ENCODE data around the gene AMOTL1. TPM values are rescaled to one million over a fixed set of nuclear protein-coding genes. Genes with fewer than 3 reads are reported as not detected.

Gene AMOTL1
- total and polyA plus RNA-seq, 2 of the 8 experiments (the other 6 are each of a cell fraction or from before 2014, with no cell fraction given), result 9.0 to 27.6 TPM

- DNase-seq (ENCODE audit: low read depth in 1 of 2, low spot score in 2 of 2) (no peak), FAIRE-seq (no peak)
- no peak overlapping the region for H3K4me3 ChIP-seq (ENCODE audit: extremely low read depth in 1 of 4, insufficient read depth in 2 of 4, low read depth in 3 of 4, low read length in 4 of 4)
- no peaks in the 10 kb centered on the region for H3K79me1 ChIP-seq (ENCODE audit: low read depth, low read length)
- H4K20me1 ChIP-seq (replicated peaks in 1 of 2; ENCODE audit: control insufficient read depth in 1 of 2, insufficient read depth in 2 of 2, low read length in 2 of 2), result peaks cover 1 to 3% of the 10 kb centered on the region in 2 experiments
- no peak overlapping the region for H3K18ac ChIP-seq (ENCODE audit: extremely low read depth, low read length)
- no peak overlapping the region for H3K56ac ChIP-seq (replicated peaks; ENCODE audit: insufficient read length, low read depth, low read length)
- H3K9ac ChIP-seq (replicated peaks in 1 of 4; ENCODE audit: extremely low read depth in 1 of 4, low read depth in 3 of 4, low read length in 3 of 4), result no peak overlapping the region
- H3K27me3 ChIP-seq (replicated peaks in 1 of 4; ENCODE audit: control insufficient read depth in 3 of 4, extremely low read depth in 1 of 4, insufficient read depth in 3 of 4, low read length in 3 of 4), result peaks cover 2 to 10% (median 7%) of the 10 kb centered on the region in 4 experiments; a peak in 6 of 7 replicates
- CTCF ChIA-PET (ENCODE audit: partially characterized antibody), result interaction anchor here (0.6 to 9.3 kb wide), 3 partner anchors 16 to 137 kb away, joined by 3 to 95 read pairs (median 4); no protein-coding TSS in a partner anchor
- no peak overlapping the region for H3K23ac ChIP-seq (ENCODE audit: insufficient read length)
- POLR2A ChIA-PET (ENCODE audit: partially characterized antibody), result interaction anchor here (0.9 to 1.3 kb wide), 3 partner anchors 9 to 105 kb away, joined by 3 to 4 read pairs (median 3); no protein-coding TSS in a partner anchor
- H3K14ac ChIP-seq (ENCODE audit: insufficient read length), result no peak overlapping the region
- H4K5ac ChIP-seq (ENCODE audit: insufficient read length, low read depth, low read length), result no peak overlapping the region
- no peak overlapping the region for H3K4ac ChIP-seq (replicated peaks; ENCODE audit: insufficient read length, low read depth, low read length)
- no peak overlapping the region for H2AFZ ChIP-seq (ENCODE audit: low read length)
- no peak overlapping the region for H2BK15ac ChIP-seq (ENCODE audit: low read length)
- no peaks in the 10 kb centered on the region for H3K9me3 ChIP-seq (ENCODE audit: insufficient read depth in 2 of 2, low read depth in 1 of 2, low read length in 1 of 2)
- no peak overlapping the region for H3K27ac ChIP-seq (ENCODE audit: low read depth, low read length)
- H4K91ac ChIP-seq (replicated peaks; ENCODE audit: insufficient read length, low read length), result no peak overlapping the region
- no peak overlapping the region for H2BK5ac ChIP-seq (ENCODE audit: low read depth, low read length)
- H3K23me2 ChIP-seq (ENCODE audit: low read depth, low read length), result no peaks in the 10 kb centered on the region
- no peaks in the 10 kb centered on the region for H3K79me2 ChIP-seq (ENCODE audit: control insufficient read depth in 1 of 2, insufficient read depth in 2 of 2, low read length in 2 of 2)
- no peak overlapping the region for H2AK5ac ChIP-seq (ENCODE audit: low read depth, low read length)
- H2BK12ac ChIP-seq (ENCODE audit: low read depth, low read length), result no peak overlapping the region
- H4K8ac ChIP-seq (ENCODE audit: extremely low read depth, insufficient read depth, low read length), result no peak overlapping the region
- H3K4me2 ChIP-seq (ENCODE audit: insufficient read depth in 1 of 2, low read depth in 2 of 2, low read length in 2 of 2), result no peak overlapping the region
- H3K36me3 ChIP-seq (ENCODE audit: control insufficient read depth in 2 of 4, insufficient read depth in 4 of 4, low read length in 3 of 4), result no peaks in the 10 kb centered on the region
- H2BK20ac ChIP-seq (ENCODE audit: low read length), result no peak overlapping the region
- peaks cover 0 to 12% (median 5%) of the 10 kb centered on the region in 4 experiments; a peak in 6 of 7 replicates for H3K4me1 ChIP-seq (replicated peaks in 1 of 4; ENCODE audit: control insufficient read depth in 3 of 4, insufficient read depth in 4 of 4, low read length in 3 of 4)
- no peak overlapping the region for H2BK120ac ChIP-seq (replicated peaks; ENCODE audit: low read depth, low read length)
- TF ChIP-seq EGR1 (IDR thresholded peaks at IDR 0.05; ENCODE audit: borderline replicate concordance, low read depth, low read length), result no peak
- no peak for TF ChIP-seq POLR2A (IDR thresholded peaks at IDR 0.05; ENCODE audit: control extremely low read depth in 1 of 2, low read depth in 2 of 2, low read length in 2 of 2)
- no peak for TF ChIP-seq BACH1 (IDR thresholded peaks at IDR 0.05; ENCODE audit: low read length)
- TF ChIP-seq E2F6 (IDR thresholded peaks at IDR 0.05), result no peak
- no peak for TF ChIP-seq TBP (IDR thresholded peaks at IDR 0.05; ENCODE audit: low read depth, low read length)
- no peak for TF ChIP-seq ATF3 (IDR thresholded peaks at IDR 0.05; ENCODE audit: insufficient read depth, low read depth, low read length)
- no peak for TF ChIP-seq EP300 (IDR thresholded peaks at IDR 0.05; ENCODE audit: borderline replicate concordance in 1 of 2, low read depth in 2 of 2, low read length in 2 of 2)
Observed at GRCh38 chr11:94760296-94760695, 7.9 kb upstream of the AMOTL1 start.
